Prostate gland (tissue), 2 donors: ENCODE measurements around the gene MT1H.

ENCODE experiments used
- CTCF ChIP-seq, 4 experiments: fragments of 200-600 bp in 2 of 4; fragments of 450-650 bp in 2 of 4; sonication (generic) in 2 of 4; IDR thresholded peaks; 1 replicate in 3 of 4; 2 replicates in 1 of 4; pipeline ENCODE4 v1.5.1; 2016 to 2019; ENCODE audit warnings: antibody characterized with exemption in 4 of 4, mild to moderate bottlenecking in 2 of 4, moderate library complexity in 2 of 4
- POLR2A ChIP-seq: fragments of 450-650 bp; IDR thresholded peaks from one replicate; pipeline ENCODE4 v1.6.1; 2016; ENCODE audit warnings: antibody characterized with exemption, mild to moderate bottlenecking

GRCh38 chr16:56643080-56643778 is 26.4 kb upstream of the MT1H start:
- TF ChIP-seq CTCF (IDR thresholded peaks at IDR 0.05) (peak in 3 of 4 experiments; percentile 37 to 70 (median 51)), POLR2A (no peak)
